ENCODE results near the gene IL24.
A peak's percentile ranks its signal among the peaks of the same experiment; 100 is the strongest.
"Not testable (repeated sequence)": the region's sequence is repeated elsewhere in the genome, so short reads cannot be mapped to it uniquely, and the experiment has no call there.

The IL24 gene

GRCh38 chr1:206897175-206897574, at the start of gene IL24:
Gene IL24, plus strand, starts transcription at chr1:206897443. Its CDS starts 390 bp downstream, at chr1:206897833.
- DNase-seq = no peak

- no peak for DNase-seq
Observed at GRCh38 chr1:206847946-206848345, 49.3 kb upstream of the IL24 start.

GRCh38 chr1:206850401-206850800, 46.8 kb upstream of the IL24 start:
- DNase-seq = no peak

- no peak for DNase-seq
Observed at GRCh38 chr1:206851341-206852010, 45.8 kb upstream of the IL24 start.

GRCh38 chr1:206852662-206853061, 44.6 kb upstream of the IL24 start:
- DNase-seq = not testable (repeated sequence)

GRCh38 chr1:206853696-206854095, 43.5 kb upstream of the IL24 start:
- not testable (repeated sequence) for DNase-seq

GRCh38 chr1:206854401-206855129, 42.7 kb upstream of the IL24 start:
- DNase-seq = no peak

GRCh38 chr1:206855859-206856258, 41.4 kb upstream of the IL24 start:
- DNase-seq = no peak

GRCh38 chr1:206856674-206857464, 40.4 kb upstream of the IL24 start:
- no peak for DNase-seq

GRCh38 chr1:206859082-206859521, 38.1 kb upstream of the IL24 start:
- DNase-seq = no peak

GRCh38 chr1:206860165-206860564, 37.1 kb upstream of the IL24 start:
- DNase-seq = no peak

- DNase-seq = no peak
Observed at GRCh38 chr1:206863266-206863665, 34.0 kb upstream of the IL24 start.

- DNase-seq = peak; percentile 41
Observed at GRCh38 chr1:206864939-206865671, 32.1 kb upstream of the IL24 start, which contains the start of gene IL20. Gene IL20, plus strand, starts transcription at chr1:206865623. Its CDS starts 230 bp downstream, at chr1:206865853.

GRCh38 chr1:206866062-206866461, 31.2 kb upstream of the IL24 start:
- no peak for DNase-seq

GRCh38 chr1:206867239-206867638, 30.0 kb upstream of the IL24 start:
- no peak for DNase-seq

- DNase-seq = no peak
Observed at GRCh38 chr1:206867716-206868115, 29.5 kb upstream of the IL24 start.

- no peak for DNase-seq
Observed at GRCh38 chr1:206868264-206868663, 29.0 kb upstream of the IL24 start.

GRCh38 chr1:206872139-206872538, 25.1 kb upstream of the IL24 start:
- DNase-seq = no peak

- DNase-seq = no peak
Observed at GRCh38 chr1:206873603-206874188, 23.5 kb upstream of the IL24 start.

- DNase-seq = no peak
Observed at GRCh38 chr1:206875752-206876377, 21.4 kb upstream of the IL24 start.

- DNase-seq = no peak
Observed at GRCh38 chr1:206878456-206878855, 18.8 kb upstream of the IL24 start.

- DNase-seq = no peak
Observed at GRCh38 chr1:206880314-206880713, 16.9 kb upstream of the IL24 start.
